HUDEP-2 (cell line): ENCODE measurements around the gene DLGAP4.
"Not testable (repeated sequence)": the region's sequence is repeated elsewhere in the genome, so short reads cannot be mapped to it uniquely, and the experiment has no call there.

Experiments used
- DNase-seq, 76 experiments: peaks; one replicate each; lab custom pipeline; 2025; ENCODE audit not compliant: unreplicated experiment in 76 of 76; lab: John Stamatoyannopoulos, UW

DLGAP4 gene

DNA sequence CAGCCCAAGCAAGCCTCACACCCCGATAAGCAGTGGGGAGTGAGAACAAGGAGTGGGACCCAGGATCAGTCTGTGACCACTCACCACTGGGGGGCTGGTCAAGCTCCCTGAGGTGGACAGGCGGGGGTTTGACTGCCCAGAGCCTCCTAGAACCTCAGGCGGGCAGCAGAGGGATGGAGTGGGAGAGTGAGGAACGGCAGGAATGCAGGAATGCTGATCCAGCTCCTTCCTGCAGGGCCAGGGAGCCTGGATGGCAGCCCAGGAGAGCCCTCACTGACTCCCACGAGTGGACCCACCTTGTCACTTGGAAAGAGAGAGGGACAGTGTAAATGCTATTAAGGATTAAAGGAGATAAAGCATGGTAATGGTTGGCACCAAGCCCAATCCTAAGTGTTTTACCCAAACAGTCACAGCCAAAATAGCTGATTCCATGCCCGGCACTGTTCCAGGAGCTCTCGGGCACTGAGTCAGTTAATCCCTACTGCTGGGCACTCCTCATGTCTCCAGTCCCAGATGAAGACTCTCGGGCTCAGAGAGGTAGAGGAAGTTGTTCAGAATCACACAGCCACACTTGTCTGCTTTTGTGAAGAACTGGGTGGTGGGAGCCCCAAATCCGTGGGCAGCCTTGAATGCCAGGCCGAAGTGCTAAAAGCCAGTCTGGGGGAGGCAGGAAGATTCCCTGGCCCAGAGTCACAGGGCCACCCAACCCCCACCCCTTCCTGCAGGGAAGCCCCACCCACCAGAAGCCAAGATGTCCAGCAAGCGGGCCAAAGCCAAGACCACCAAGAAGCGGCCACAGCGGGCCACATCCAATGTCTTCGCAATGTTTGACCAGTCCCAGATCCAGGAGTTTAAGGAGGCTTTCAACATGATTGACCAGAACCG is 238.2 kb downstream of the DLGAP4 start:
- DNase-seq, result no peak

DNA sequence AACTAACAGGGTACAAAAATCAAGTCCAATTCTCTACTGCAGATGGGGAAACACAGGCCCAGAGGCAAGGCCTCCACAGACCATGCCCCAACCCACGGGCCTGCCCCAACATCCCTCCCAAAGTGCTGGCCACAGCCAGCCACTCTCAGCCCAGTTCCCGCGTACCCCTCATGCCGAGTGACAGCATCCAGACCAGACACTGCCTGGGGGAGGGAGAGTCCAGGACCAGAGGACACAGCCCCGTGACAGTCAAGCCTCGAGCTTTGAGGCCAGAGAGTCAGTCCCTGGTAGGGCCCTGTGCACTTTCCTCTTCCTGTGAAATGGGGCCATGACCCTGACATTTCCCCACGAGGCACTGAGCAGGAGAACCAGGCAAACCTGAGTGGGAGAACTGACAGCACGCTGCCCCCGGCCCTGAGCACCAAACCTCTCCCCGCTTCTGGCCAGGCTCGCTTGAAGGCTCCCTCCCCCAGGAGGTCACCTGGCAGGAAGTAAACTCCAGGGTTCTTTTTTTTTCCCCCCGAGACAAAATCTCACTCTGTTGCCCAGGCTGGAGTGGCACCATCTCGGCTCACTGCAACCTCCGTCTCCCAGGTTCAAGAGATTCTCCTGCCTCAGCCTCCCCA is 240.1 kb downstream of the DLGAP4 start:
- DNase-seq, result no peak

DNA sequence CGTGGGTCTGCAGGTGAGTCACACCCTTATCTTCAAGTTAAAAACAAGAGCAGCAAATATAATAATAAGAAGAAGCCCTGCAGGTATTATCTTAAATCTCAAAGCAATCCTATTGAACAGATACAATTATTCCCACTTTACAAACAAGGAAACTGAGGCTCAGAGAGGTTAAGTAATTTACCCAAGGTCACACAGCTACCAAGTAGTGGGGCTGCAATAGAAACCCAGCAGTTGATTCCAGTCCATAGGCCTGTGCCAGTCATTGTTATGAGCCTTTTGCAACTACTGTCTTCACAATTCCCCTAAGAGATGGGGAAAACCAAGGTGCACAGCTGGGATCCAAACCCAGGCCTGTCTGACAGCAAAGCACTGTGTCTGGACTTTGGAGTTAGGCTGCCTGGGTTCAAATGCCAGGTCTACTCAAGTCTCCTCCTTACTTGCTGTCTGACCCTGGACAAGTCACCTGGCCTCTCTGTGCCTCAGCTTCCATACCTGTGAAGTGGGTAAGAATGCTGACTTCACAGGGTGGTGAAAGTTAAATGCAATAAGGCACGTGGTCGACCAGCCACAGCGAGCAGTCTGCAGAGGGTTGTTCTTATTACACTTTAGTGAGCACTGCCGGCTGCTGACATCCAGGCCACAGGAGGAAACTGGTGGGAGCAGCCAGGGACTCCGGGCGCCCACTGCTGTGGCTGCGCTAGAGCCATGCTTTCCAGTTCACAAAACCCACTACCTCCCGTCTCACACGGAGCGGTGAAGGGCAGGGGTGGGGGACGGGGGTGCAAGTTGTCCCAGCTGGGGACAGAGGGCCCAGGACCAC is 241.3 kb downstream of the DLGAP4 start:
- no peak for DNase-seq

DNA sequence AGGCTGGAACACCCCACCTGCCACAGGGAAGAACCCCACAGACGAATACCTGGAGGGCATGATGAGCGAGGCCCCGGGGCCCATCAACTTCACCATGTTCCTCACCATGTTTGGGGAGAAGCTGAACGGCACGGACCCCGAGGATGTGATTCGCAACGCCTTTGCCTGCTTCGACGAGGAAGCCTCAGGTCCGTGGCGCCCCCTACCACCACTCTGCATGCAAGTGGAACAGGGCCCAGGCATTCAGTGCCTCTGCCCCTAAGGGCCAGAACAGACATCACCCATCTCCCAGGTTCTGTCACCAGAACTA is 241.8 kb downstream of the DLGAP4 start:
- DNase-seq, result no peak

DNA sequence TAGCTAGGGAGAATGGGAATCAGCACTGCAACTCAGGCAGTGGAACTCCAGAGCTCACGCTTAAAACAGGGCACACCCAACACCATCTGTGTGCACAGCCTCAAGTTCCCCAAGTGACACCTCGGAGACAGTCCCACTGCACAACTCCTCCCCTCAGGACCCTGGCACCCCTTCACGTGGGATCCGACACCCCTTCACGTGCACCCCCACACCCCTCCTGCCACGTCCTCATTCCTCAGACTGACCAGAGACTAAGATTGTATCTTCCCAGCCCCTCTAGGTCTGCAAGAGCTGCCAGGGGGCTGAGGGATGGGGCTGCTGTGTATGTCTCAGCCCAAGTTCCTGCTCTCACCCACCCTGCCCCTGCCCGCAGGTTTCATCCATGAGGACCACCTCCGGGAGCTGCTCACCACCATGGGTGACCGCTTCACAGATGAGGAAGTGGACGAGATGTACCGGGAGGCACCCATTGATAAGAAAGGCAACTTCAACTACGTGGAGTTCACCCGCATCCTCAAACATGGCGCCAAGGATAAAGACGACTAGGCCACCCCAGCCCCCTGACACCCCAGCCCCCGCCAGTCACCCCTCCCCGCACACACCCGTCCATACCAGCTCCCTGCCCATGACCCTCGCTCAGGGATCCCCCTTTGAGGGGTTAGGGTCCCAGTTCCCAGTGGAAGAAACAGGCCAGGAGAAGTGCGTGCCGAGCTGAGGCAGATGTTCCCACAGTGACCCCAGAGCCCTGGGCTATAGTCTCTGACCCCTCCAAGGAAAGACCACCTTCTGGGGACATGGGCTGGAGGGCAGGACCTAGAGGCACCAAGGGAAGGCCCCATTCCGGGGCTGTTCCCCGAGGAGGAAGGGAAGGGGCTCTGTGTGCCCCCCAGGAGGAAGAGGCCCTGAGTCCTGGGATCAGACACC is 242.8 kb downstream of the DLGAP4 start:
- DNase-seq, result no peak

DNA sequence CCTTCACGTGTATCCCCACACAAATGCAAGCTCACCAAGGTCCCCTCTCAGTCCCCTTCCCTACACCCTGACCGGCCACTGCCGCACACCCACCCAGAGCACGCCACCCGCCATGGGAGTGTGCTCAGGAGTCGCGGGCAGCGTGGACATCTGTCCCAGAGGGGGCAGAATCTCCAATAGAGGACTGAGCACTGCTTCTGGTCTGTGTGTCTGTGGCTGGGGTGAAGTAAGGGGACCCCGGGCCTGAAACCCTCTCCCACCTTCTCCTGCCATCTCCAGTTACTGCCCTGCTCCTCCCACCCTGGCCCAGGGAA is 243.4 kb downstream of the DLGAP4 start:
- no peak for DNase-seq

DNA sequence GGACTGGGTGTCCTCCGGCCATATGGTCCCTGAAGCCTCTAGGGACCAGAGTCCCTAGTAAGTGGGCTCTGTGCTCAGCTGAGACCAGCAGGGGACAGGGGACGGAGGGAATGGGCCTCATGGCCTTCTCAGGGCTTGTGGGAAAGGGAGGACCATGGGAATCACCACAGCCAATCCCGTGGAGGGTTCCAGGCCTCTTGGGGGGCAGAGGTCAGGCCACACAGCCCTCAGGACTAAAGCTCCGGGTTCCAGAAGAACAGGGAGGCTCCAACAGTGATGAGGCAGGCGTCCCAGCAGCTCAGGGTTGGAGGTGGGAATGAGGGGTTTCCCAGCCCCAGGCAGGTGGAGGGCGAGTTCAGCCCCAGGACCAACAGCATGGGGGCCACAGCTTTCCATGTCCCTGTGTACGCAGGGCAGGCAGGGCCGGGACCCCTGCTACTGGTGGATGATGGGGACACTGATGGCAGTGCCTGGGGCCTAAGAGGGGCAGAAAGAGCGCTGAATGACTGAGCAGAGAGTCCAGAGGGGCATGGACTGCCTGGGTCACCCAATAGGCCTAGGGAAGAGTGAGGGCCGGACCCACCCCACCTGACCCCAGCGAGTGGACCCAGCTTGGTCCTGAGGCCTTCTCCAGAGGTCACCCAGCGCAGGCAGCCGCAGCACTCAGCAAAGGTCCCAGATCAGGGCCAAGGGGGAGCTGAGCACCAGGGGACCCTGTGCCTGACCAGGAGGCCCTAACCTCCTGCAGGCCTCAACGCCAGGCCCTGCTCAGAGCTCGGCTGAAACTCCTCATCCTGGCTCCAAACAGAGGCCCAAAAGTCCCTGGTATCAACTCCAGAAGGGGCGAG is 244.0 kb downstream of the DLGAP4 start:
- DNase-seq, result no peak

DNA sequence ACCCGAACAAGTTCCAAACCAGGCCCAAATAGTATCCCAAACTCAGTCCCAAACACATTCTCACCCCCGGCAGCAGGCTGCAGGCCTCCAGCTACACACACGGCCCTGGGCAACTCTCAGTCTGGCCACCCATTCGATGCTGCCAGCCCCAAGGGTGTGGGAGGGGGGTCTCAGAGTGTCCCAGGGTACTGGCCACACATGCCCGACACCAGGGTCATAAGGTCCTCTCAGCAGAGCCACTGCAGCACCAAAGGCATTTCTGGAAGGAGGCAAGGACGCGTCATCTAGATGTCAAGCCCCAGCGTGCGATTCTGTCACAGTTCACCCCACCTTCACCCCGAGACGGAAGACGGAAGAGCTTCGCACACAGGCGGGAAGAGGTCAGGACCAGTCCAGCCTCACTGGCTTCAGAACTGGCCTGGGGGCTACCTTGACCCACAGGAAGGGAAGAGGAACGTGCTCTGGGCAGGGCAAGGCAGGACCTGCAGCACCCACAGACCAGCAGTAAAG is 244.7 kb downstream of the DLGAP4 start:
- no peak for DNase-seq

DNA sequence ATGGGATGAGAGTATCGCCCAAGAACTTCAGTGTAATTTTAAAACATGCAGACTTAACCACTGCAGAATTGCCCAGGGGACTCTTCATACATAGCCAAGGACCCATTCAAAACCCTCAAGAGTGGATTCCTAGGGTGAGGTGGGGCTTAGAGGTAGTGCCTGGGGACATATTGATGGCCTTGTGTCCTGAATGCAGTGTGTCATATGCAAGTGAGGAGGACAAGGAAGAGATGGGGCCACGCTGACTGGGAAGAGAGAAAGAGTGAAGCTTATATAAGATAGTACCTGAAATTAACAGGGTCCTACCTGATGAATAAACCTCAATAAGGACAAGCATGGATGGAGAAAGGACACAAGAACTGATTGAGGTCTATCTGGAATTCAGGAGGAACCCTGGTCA is 249.1 kb downstream of the DLGAP4 start:
- no peak for DNase-seq

DNA sequence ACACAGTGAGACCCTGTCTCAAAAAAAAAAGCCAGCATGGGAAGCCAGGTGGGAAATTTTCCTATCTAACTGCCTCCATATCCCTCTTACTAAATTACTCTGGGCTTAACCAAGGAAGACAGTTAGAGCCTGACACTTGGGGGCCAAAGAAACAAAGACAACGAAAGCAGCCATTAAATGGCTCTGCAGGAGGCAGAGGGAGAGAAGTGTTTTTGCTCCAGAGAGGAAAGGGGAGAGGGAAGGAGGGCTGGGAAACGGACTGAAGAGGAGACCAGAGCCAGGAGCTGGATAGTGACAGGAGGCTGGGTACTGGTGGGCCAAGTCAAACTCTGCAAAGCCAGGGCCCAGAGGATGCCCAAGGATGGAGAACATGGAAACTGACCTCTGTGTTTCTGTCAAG is 256.6 kb downstream of the DLGAP4 start:
- no peak for DNase-seq

DNA sequence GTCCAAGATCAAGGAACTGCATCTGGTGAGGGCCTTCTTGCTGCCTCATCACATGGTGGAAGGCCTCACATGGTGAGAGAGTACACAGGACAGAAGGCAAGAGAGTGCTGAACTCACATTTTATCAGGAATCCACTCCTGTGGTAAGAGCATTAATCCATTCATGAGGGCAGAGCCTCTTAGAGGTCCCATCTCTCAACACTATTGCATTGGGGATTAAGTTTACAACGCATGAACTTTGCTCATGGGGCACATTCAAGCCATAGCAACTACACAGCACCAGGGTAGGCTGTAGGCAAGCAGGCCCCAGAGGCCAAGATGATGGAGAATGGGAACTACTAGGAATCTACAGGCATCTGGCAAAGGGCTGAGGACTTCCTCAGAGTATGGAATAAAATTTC is 257.2 kb downstream of the DLGAP4 start:
- no peak for DNase-seq

DNA sequence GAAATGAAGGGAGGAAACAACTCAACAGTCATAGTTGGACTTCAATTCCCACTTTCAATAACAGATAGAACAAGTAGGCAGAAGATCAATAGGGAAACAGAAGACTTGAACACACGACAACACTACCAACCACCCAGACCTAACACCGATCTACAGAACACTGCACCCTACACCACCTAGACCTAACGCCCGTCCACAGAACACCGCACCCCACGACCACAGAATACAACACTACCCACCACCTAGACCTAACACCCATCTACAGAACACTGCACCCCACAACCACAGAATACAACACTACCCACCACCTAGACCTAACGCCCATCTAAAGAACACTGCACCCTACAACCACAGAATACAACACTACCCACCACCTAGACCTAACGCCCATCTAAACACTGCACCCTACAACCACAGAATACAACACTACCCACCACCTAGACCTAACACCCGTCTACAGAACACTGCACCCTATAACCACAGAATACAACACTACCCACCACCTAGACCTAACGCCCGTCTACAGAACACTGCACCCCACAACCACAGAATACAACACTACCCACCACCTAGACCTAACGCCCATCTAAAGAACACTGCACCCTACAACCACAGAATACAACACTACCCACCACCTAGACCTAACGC is 258.1 kb downstream of the DLGAP4 start:
- not testable (repeated sequence) for DNase-seq

DNA sequence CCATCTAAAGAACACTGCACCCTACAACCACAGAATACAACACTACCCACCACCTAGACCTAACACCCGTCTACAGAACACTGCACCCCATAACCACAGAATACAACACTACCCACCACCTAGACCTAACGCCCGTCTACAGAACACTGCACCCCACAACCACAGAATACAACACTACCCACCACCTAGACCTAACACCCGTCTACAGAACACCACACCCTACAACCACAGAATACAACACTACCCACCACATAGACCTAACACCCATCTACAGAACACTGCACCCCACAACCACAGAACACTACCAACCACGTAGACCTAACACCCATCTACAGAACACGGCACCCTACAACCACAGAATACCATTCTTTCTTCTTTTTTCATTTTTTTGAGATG is 258.6 kb downstream of the DLGAP4 start:
- not testable (repeated sequence) for DNase-seq

DNA sequence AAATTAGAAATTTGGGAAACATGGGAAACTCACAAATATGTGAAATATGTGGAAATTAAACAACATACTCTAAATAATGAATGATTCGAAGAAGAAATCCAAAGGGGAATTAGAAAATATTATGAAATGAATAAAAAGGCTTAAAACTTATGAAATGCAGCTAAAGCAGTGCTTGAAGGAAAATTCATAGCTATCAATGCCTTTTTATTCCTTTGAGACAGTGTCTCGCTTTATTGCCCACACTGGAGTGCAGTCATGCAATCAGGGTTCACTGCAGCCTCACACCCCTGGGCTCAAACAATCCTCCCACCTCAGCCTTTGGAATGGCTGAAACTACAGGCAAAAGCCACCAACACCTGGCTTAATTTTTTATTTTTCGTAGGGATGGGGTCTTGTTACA is 259.4 kb downstream of the DLGAP4 start:
- no peak for DNase-seq

DNA sequence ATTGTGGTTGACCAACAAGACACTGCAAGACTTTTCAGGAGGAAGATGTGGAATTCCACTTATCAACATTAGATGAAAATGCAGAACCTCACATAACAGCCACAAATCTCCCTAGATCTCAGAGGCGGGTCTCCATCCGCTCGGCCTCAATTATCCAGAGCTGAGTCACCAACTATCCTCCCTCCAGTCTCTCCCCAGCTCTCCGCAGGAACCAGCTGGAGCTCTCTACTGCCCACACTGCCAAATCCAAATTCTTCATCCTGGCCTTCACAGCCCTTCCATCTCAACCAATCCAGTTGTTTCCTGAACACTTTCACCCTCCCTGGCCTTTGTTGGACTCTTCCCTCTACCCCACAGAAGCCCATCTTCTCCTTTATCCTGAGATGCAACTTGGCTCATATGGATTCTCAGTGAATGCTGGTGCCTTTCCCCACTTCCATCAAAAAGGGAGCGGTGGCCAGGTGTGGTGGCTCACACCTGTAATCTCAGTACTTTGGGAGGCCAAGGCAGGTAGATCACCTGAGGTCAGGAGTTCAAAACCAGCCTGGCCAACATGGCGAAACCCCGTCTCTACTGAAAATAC is 263.8 kb downstream of the DLGAP4 start:
- DNase-seq, result no peak

DNA sequence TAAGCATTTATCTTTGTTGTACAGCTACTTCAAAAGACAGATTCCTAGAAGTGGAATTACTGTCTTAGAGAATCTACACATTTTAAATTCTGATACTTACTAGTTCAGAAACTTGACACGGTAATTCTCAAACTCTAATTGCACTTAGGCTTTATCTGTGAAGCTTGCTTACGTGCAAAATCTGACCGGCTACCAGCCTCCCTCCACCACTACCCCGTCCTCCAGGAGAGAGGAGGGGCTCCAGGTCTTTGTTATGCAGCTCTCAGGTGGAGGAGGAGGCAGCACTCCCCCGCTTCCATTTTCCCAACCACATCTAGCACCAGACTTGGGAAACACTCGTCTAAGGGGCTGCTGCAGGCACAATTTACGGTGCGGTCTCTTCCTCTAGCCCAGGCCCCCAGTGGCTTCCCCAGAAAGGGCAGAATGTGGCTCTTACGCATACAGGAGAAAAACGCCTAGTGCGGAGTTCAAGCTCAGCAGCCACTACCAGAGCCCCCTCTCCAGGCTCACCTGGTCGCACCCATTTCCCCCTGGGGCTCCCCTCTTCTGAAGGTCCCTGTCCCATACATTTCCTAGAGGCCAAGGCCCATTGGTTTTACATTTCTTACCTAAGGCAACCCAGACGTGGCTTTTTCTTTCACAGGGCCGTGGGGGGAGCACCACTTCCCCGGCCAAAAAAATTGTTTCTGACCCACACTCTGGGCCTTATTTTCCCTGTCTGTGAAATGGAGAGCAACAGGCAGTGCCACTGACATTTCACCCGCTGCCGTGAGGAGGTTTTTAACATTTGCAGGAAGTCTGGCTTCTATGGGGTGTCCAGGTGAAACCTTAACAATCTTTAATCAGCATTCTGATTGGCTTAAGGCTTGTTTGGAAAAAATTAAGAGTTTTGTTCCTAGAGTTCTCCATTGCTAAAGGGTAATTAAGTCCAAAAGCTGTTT is 265.7 kb downstream of the DLGAP4 start:
- DNase-seq, result no peak

DNA sequence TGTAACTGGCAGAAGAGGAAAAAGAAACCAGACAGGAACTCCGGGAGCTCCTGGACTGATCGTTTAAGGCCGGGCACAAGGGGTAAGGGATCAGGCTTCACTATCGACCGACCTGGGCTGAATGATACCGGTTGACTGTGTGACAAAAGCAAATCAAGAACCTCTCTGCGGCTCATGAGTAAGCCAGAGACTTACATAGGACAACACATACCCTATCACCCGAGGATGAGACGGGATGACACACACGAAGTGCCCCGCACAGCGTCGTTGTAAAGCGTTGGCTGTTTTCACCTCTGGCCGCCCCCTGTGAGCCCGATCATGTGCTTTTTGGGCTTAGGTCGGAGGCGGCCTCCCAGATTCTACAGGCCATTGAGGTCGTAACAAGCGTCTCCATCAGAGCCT is 266.6 kb downstream of the DLGAP4 start:
- peak in 15 of 76 experiments; percentile 5 to 50 (median 31) for DNase-seq
